Measurements from ENCODE around the gene PRR29.

The PRR29 gene

GRCh38 chr17:63996430-63997182 lies 1.5 kb upstream of the PRR29 start:
- TF ChIP-seq CTCF (IDR thresholded peaks at IDR 0.05; ENCODE audit: low read depth, low read length): no peak
- H3K4me3 ChIP-seq (ENCODE audit: low read depth, low read length): no peak overlapping the region
- DNase-seq: no peak
- no peak overlapping the region for H3K27ac ChIP-seq
- H3K27me3 ChIP-seq (ENCODE audit: insufficient read depth, low read depth, severe bottlenecking): no peaks in the 10 kb centered on the region
- H3K36me3 ChIP-seq: no peaks in the 10 kb centered on the region
- no peaks in the 10 kb centered on the region for H3K9me3 ChIP-seq (ENCODE audit: severe bottlenecking)

GRCh38 chr17:63997341-63998048 lies 656 bp upstream of the PRR29 start:
- Histone ChIP-seq H3K27me3 (ENCODE audit: insufficient read depth, low read depth, severe bottlenecking) (no peaks in the 10 kb centered on the region), H3K4me3 (ENCODE audit: low read depth, low read length) (peak overlapping the region; percentile 57), H3K27ac (no peak overlapping the region), H3K36me3 (no peaks in the 10 kb centered on the region), H3K9me3 (ENCODE audit: severe bottlenecking) (no peaks in the 10 kb centered on the region)
- no peak for DNase-seq
- TF ChIP-seq CTCF (IDR thresholded peaks at IDR 0.05; ENCODE audit: low read depth, low read length): no peak

- H3K27me3 ChIP-seq (ENCODE audit: insufficient read depth, low read depth, severe bottlenecking): no peaks in the 10 kb centered on the region
- H3K9me3 ChIP-seq (ENCODE audit: severe bottlenecking): no peaks in the 10 kb centered on the region
- no peaks in the 10 kb centered on the region for H3K36me3 ChIP-seq
- no peak for TF ChIP-seq CTCF (IDR thresholded peaks at IDR 0.05; ENCODE audit: low read depth, low read length)
- no peak for DNase-seq
- peak overlapping the region; percentile 57 for H3K4me3 ChIP-seq (ENCODE audit: low read depth, low read length)
- no peak overlapping the region for H3K27ac ChIP-seq
These were observed 849 bp downstream of the PRR29 start for GRCh38 chr17:63998721-63999679.

GRCh38 chr17:63999680-64000531 lies 1.8 kb downstream of the PRR29 start:
- no peak for DNase-seq

More at GRCh38 chr17:63999680-64000531, 1.8 kb downstream of the PRR29 start:
- no peak overlapping the region for H3K4me3 ChIP-seq (ENCODE audit: low read depth, low read length)
- TF ChIP-seq CTCF (IDR thresholded peaks at IDR 0.05; ENCODE audit: low read depth, low read length): no peak
- H3K27ac ChIP-seq: no peak overlapping the region
- H3K36me3 ChIP-seq: no peaks in the 10 kb centered on the region
- no peaks in the 10 kb centered on the region for H3K27me3 ChIP-seq (ENCODE audit: insufficient read depth, low read depth, severe bottlenecking)
- no peaks in the 10 kb centered on the region for H3K9me3 ChIP-seq (ENCODE audit: severe bottlenecking)

Measured in WERI-Rb-1 (cell line).